GF-D8 (cell line): Measurements from ENCODE around the gene XAB2.

ENCODE experiments used
- DNase-seq: peaks from one replicate; lab custom pipeline; 2025; lab: John Stamatoyannopoulos, UW

XAB2 gene

GRCh38 chr19:7632340-7633203 lies 3.2 kb upstream of the XAB2 start:
- no peak for DNase-seq

DNA sequence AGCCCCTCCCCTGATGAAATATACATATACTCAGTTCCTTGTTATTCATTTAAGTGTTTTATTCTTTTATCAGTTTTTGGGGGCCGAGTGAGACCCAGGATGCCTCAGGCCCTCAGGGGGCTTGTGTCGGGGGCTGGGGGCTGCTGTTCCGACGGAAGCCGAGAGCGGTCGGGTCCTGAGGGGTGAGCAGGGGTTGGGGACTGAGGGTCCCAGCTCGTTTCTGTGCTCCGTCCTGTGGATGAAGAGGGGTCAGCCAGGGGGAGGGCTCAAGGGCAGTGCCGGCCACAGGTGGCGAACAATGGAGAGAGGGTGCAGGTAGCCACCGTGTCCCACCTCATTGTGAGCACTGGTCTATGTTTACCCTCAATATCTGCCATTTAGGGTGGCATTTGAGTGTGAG lies 2.2 kb upstream of the XAB2 start:
- no peak for DNase-seq

- DNase-seq = no peak
These were observed 595 bp downstream of the XAB2 start for GRCh38 chr19:7628589-7629311.

- no peak for DNase-seq
These were observed 2.2 kb downstream of the XAB2 start for GRCh38 chr19:7627166-7627565.

DNA sequence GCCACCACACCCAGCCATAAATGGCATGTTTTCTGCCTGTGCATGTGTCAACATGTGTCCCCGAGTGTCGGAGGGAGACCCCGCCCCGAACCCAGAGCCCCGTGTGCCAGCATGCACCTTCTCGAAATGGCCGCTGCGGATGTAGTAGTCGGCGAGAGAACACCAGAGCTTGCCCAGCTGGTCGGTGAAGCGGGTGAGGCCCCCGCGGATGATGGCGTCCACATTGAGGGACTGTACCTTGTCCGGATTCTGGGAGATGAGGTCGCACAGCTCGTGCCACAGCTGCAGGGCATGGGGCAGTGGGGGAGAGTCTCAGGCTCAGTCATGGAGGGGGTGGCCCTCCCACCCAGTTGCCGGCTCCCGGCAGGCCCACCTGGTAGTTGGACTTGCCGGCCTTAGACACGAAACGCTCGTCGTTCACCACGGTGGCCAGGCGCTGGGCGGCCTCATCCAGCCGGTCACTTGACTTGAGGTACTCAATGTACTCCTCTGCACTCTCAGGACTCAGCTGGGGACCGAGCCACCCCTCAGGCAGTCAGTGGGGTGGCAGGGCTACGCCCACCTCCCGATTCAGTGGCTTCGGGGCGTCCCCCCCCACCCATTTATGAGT lies 3.5 kb downstream of the XAB2 start:
- no peak for DNase-seq

DNA sequence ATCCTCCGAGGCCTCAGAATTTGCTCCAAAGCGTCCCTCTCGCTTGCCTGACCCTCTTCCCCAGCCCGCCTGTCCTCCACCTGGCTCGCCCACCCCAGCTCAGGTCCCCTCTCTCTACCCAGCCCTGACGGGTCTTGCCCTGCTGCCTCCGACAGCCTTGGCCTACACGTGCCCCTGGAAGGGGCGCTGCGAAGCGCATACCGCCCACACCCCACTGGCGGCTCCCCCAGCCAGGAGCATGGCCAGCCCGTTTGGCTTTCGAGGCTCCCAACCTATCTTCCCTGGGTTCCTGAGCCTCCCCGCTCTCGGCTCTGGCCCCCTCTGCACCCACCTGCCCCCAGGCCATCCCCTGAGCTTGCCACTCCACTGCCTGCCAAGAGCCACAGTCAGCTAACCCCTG lies 4.5 kb downstream of the XAB2 start:
- no peak for DNase-seq

DNA sequence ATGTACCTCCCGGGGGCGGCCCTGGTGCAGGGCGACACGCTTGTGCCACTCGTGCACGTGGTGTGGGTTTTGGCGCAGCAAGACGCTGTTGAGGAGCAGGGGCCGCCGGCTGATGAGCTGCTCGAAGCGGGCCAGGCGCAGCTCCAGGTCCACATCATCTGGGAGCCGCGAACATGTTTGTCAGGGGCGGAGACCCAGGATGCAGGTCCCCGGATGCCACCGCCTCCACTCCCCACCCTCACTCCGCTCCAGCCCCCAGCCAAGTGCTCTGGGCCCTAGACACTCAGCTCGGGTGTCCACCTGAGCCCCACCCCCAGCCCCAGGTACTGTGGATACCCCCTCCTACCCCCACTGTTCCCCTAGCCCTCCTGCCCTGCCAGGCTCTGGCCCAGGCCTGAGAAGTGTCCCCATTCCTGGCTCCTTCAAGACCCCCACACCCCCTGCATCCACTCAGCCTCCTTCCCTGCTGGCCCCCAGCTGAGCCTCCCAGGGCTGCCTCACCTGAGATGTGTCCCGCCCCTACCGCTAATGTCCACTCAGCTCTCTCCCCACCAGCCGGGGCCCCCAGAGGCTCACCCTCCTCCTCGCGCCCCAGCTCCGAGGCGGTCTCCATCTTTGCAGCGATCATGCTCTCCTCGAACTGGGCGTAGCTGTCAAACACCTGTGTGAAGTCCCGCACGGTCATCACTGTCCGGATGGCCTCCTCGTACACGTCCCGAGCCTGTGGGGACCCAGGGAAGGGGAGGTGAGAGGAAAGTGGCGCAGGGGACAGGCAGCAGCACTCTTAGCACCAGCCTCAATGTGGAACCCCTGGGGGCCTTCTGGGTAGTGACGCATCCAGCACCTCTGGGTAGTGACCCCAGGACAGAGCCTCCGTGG lies 5.4 kb downstream of the XAB2 start:
- no peak for DNase-seq

- DNase-seq = no peak
These were observed 6.2 kb downstream of the XAB2 start for GRCh38 chr19:7622933-7623685.

GRCh38 chr19:7620442-7621412 lies 8.6 kb downstream of the XAB2 start:
- DNase-seq = no peak

DNA sequence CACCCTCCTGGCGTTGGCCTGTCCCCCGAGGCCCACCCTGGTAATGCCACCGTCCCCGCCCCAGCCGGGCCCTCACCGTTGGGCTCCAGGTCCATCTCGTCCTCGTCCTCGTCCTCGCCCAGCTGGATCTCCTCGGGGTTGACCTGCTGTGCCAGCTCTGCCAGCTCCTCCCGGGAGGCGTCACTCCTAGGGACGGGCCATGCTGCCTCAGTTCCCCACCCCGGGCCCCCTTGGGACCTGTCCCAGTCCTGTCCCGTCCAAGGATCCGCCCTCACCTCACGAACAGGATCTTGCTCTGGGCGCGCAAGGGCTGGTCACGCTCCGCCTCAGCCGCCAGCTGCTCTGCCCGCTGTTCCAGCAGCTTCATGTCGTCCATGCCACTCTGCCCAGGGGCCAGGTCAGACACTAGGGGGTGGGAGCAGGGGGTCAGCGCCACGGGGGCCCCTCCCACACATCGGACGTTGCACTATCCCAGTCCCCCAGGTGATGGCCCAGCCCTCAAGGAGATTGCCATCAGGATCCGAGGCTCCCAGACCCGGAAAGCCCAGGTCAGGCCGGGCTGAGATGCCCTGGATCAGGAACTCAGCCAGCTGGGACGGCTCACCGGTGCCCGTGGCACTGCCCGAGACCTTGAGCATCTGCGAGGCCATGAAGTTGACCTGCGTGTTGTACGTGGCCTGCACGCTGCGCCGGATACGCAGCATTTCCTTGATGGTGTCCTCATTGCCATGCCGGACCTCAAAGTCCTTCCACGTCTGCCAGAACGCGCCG lies 9.5 kb downstream of the XAB2 start:
- no peak for DNase-seq

DNA sequence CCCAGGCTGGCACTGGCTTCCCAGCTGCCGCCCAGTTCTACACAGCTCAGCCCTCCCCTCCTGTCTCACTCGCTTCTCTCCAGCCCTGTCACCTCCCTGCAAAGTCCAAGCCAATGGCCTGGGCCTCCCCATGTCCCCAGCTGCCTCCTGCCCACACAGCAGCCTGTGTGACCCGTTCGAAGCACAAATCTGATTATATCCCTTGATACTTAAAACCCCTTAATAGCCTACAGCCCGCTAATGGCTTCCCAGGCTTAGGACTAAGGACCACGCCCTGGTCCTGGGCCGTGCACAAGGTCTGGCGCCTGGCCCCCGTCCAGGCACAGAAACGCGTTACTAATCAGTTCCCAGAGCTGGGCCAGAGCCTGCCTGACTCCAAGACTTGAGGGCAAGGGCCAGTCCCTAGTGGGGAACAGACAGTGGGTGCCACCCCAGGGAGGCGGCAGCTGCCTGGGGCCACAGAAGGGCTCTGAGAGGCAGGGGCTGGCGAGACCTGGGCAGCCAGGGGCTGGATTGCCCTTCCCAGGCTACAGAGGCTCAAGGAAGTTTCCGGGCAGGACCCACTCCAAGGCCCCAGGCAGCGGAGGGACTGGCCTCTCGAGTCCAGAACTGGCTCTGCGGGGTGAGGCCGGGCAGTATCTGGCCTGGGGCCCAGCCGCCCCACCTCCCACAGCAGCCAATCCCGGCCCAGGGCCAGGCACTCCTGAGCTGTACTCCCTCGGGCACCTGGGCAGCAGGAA lies 10.4 kb downstream of the XAB2 start:
- no peak for DNase-seq

- no peak for DNase-seq
These were observed 11.0 kb downstream of the XAB2 start for GRCh38 chr19:7618348-7618747.

DNA sequence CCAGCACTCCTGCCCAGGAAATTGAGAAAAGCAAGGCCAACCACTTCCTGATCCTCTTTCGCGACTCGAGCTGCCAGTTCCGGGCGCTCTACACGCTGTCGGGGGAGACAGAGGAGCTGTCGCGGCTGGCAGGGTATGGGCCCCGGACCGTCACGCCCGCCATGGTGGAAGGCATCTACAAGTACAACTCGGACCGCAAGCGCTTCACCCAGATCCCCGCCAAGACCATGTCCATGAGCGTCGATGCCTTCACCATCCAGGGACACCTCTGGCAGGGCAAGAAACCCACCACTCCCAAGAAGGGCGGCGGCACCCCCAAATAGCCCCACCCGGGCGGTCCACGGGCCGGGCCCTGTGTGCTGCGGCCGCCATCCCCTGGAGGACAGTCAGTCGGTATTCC lies 11.6 kb downstream of the XAB2 start:
- no peak for DNase-seq

- DNase-seq = no peak
These were observed 12.2 kb downstream of the XAB2 start for GRCh38 chr19:7617172-7617571.

- no peak for DNase-seq
These were observed 14.2 kb downstream of the XAB2 start for GRCh38 chr19:7614859-7615741.

DNA sequence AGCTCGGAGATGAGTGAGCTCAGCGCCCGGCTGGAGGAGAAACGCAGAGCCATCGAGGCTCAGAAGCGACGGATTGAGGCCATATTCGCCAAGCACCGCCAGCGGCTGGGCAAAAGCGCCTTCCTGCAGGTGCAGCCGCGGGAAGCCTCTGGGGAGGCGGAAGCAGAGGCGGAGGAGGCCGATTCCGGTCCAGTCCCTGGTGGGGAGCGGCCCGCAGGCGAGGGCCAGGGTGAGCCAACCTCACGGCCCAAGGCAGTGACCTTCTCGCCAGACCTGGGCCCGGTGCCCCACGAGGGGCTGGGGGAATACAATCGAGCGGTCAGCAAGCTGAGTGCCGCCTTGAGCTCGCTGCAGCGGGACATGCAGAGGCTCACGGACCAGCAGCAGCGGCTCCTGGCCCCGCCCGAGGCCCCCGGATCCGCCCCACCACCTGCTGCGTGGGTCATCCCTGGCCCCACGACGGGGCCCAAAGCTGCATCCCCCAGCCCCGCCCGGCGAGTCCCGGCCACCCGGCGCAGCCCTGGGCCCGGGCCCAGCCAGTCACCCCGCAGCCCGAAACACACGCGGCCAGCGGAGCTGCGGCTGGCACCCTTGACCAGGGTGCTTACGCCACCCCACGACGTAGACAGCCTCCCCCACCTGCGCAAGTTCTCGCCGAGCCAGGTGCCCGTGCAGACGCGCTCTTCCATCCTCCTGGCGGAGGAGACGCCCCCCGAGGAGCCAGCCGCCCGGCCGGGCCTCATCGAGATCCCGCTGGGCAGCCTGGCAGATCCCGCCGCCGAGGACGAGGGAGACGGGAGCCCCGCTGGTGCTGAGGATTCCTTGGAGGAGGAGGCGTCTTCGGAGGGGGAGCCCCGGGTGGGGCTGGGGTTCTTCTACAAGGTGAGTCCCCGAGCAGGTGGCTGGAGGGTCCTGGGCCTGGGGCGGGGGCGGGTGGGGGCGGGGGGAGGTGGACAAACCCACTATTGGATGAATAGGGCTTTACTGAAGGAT lies 16.8 kb downstream of the XAB2 start:
- no peak for DNase-seq
